GM10266 (cell line): ENCODE data around the gene LEPR.

Experiments used
- DNase-seq: peaks from one replicate; pipeline ENCODE4 v3.0.0; 2012; ENCODE audit errors: extremely low spot score
- CTCF ChIP-seq: IDR thresholded peaks from 2 replicates; pipeline ENCODE4 v1.5.1; 2012; ENCODE audit warnings: mild to moderate bottlenecking, low read depth; ENCODE audit not compliant: control insufficient read depth, insufficient read depth; ENCODE audit errors: missing control alignments

The LEPR gene

GRCh38 chr1:65421351-65422025 is 1.0 kb downstream of the LEPR start:
- no peak for TF ChIP-seq CTCF
- DNase-seq = no peak

- DNase-seq = no peak
- no peak for TF ChIP-seq CTCF
Measured at GRCh38 chr1:65422241-65423203, 2.1 kb downstream of the LEPR start.

- no peak for DNase-seq
Measured at GRCh38 chr1:65423884-65424572, 3.6 kb downstream of the LEPR start.

GRCh38 chr1:65424573-65424889 is 4.1 kb downstream of the LEPR start:
- DNase-seq = no peak
- TF ChIP-seq CTCF = no peak

More at GRCh38 chr1:65423884-65424572, 3.6 kb downstream of the LEPR start:
- no peak for TF ChIP-seq CTCF

GRCh38 chr1:65425006-65425405 is 4.5 kb downstream of the LEPR start:
- TF ChIP-seq CTCF = no peak
- DNase-seq = no peak

GRCh38 chr1:65425697-65426096 is 5.2 kb downstream of the LEPR start:
- no peak for TF ChIP-seq CTCF
- no peak for DNase-seq

- DNase-seq = no peak
- TF ChIP-seq CTCF = no peak
Measured at GRCh38 chr1:65429078-65429477, 8.6 kb downstream of the LEPR start.
